GM12878 (cell line): ENCODE results near the gene BSND.

ENCODE experiments used
- EZH2 ChIP-seq: IDR thresholded peaks from 2 replicates; pipeline ENCODE4 v1.6.1; 2012; ENCODE audit warnings: low read depth, mild to moderate bottlenecking, control low read depth, inconsistent platforms, low read length, borderline replicate concordance; ENCODE audit not compliant: control insufficient read depth
- POLR2A ChIP-seq: IDR thresholded peaks from 2 replicates; pipeline ENCODE4 v1.6.1; 2011; ENCODE audit warnings: low read depth, mild to moderate bottlenecking, low read length
- POLR2AphosphoS5 ChIP-seq: IDR thresholded peaks from 2 replicates; pipeline ENCODE4 v1.6.1; 2011; ENCODE audit warnings: mild to moderate bottlenecking, low read length, inconsistent platforms
- TF ChIP-seq, protein P1 (sequence below), 3 experiments: IDR thresholded peaks in 2 of 3; conservative IDR thresholded peaks in 1 of 3; 2 replicates each; pipeline ENCODE4 v1.5.1; 2011; ENCODE audit warnings: low read depth in 3 of 3, low read length in 3 of 3, mild to moderate bottlenecking in 3 of 3, control low read depth in 2 of 3, moderate library complexity in 2 of 3, inconsistent platforms in 1 of 3, mixed read lengths in 1 of 3; ENCODE audit not compliant: control insufficient read depth in 2 of 3, insufficient read depth in 1 of 3; ENCODE audit errors: extremely low read depth in 1 of 3
- TF ChIP-seq, protein P2 (sequence below): fragments of 450-650 bp; IDR thresholded peaks from 2 replicates; pipeline ENCODE4 v1.6.1; 2016; ENCODE audit warnings: mild to moderate bottlenecking, moderate library complexity, borderline replicate concordance

DNA sequence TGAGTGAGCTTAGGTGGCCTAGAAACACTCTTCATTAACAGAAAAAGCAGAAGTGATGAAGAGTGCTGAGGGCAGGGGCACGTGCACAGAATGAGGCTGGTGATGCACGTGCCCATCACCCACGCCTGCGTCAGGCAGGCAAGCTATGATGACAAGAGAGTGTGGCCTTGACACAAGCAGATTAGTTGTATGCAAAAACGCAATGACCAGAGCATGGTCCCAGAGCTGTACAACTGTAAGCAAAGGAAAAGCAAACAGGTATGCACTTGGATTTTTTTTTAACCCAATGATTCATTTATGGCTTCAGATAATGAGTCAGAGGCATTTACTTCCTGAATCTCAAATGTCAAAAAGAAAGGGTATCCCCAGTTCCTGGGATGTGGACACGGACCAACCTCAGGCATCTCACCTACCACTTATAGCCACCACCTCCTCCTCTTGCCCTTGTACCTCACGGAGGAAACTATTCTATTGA, 27.4 kb upstream of the BSND start:
- TF ChIP-seq, protein P1, sequence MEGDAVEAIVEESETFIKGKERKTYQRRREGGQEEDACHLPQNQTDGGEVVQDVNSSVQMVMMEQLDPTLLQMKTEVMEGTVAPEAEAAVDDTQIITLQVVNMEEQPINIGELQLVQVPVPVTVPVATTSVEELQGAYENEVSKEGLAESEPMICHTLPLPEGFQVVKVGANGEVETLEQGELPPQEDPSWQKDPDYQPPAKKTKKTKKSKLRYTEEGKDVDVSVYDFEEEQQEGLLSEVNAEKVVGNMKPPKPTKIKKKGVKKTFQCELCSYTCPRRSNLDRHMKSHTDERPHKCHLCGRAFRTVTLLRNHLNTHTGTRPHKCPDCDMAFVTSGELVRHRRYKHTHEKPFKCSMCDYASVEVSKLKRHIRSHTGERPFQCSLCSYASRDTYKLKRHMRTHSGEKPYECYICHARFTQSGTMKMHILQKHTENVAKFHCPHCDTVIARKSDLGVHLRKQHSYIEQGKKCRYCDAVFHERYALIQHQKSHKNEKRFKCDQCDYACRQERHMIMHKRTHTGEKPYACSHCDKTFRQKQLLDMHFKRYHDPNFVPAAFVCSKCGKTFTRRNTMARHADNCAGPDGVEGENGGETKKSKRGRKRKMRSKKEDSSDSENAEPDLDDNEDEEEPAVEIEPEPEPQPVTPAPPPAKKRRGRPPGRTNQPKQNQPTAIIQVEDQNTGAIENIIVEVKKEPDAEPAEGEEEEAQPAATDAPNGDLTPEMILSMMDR (IDR thresholded peaks at IDR 0.05 in 2 of 3, conservative IDR thresholded peaks at IDR 0.05 in 1 of 3; ENCODE audit: control insufficient read depth in 2 of 3, extremely low read depth in 1 of 3, insufficient read depth in 1 of 3, low read depth in 3 of 3, low read length in 3 of 3): no peak
- TF ChIP-seq, protein P2, sequence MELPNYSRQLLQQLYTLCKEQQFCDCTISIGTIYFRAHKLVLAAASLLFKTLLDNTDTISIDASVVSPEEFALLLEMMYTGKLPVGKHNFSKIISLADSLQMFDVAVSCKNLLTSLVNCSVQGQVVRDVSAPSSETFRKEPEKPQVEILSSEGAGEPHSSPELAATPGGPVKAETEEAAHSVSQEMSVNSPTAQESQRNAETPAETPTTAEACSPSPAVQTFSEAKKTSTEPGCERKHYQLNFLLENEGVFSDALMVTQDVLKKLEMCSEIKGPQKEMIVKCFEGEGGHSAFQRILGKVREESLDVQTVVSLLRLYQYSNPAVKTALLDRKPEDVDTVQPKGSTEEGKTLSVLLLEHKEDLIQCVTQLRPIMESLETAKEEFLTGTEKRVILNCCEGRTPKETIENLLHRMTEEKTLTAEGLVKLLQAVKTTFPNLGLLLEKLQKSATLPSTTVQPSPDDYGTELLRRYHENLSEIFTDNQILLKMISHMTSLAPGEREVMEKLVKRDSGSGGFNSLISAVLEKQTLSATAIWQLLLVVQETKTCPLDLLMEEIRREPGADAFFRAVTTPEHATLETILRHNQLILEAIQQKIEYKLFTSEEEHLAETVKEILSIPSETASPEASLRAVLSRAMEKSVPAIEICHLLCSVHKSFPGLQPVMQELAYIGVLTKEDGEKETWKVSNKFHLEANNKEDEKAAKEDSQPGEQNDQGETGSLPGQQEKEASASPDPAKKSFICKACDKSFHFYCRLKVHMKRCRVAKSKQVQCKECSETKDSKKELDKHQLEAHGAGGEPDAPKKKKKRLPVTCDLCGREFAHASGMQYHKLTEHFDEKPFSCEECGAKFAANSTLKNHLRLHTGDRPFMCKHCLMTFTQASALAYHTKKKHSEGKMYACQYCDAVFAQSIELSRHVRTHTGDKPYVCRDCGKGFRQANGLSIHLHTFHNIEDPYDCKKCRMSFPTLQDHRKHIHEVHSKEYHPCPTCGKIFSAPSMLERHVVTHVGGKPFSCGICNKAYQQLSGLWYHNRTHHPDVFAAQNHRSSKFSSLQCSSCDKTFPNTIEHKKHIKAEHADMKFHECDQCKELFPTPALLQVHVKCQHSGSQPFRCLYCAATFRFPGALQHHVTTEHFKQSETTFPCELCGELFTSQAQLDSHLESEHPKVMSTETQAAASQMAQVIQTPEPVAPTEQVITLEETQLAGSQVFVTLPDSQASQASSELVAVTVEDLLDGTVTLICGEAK: no peak
- TF ChIP-seq EZH2: no peak
- no peak for TF ChIP-seq POLR2A
- TF ChIP-seq POLR2AphosphoS5: no peak
